Activated CD4-positive, alpha-beta T cell treated with anti-CD3 and anti-CD28 coated beads for 4 hours (primary cell): ENCODE data around the gene UBXN2A.
"Not testable (repeated sequence)": the region's sequence is repeated elsewhere in the genome, so short reads cannot be mapped to it uniquely, and the experiment has no call there.

Experiments used
- DNase-seq, 2 donors: peaks; one replicate each; pipeline ENCODE4 v3.0.0-alpha.2; 2020

Gene UBXN2A

GRCh38 chr2:23941644-23942043, 1.4 kb downstream of the UBXN2A start:
- no peak for DNase-seq

GRCh38 chr2:23943666-23944065, 3.4 kb downstream of the UBXN2A start:
- DNase-seq, result no peak

GRCh38 chr2:23944527-23944926, 4.3 kb downstream of the UBXN2A start:
- DNase-seq, result no peak

- no peak for DNase-seq
These were observed 4.7 kb downstream of the UBXN2A start for GRCh38 chr2:23944976-23945375.

GRCh38 chr2:23947350-23947749, 7.1 kb downstream of the UBXN2A start:
- DNase-seq, result no peak

DNA sequence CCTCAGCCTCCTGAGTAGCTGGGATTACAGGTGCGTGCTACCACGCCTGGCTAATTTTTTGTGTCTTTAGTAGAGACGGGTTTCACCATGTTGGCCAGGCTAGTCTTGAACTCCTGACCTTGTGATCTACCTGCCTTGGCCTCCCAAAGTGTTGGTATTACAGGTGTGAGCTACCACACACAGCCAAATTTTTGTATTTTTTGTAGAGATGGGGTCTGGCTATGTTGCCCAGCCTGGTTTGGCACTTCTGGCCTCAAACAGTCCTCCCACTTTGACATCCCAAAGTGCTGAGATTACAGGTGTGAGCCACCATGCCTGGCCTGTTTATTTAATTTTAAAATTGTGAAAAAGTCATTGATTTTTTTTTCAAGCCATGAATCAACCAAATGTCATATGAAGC, 12.3 kb downstream of the UBXN2A start:
- not testable (repeated sequence) for DNase-seq

DNA sequence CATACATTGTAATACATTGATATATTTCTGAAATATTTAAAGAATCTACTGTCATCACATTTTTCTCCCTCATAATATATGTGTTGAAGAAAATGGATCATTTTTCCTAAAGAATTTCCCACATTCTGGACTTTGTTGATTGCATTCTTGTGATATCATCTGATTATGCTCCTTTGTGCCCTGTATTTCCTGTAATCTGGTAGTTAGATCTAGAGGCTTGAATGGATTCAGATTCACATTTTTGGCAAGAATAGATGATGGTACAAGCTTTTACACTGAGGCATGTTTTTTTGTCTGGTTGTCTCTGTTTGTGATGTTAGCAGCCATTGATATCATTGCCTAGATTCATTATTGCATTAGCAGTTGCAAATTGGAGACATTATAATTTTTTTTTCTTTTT, 13.4 kb downstream of the UBXN2A start:
- DNase-seq, result no peak

DNA sequence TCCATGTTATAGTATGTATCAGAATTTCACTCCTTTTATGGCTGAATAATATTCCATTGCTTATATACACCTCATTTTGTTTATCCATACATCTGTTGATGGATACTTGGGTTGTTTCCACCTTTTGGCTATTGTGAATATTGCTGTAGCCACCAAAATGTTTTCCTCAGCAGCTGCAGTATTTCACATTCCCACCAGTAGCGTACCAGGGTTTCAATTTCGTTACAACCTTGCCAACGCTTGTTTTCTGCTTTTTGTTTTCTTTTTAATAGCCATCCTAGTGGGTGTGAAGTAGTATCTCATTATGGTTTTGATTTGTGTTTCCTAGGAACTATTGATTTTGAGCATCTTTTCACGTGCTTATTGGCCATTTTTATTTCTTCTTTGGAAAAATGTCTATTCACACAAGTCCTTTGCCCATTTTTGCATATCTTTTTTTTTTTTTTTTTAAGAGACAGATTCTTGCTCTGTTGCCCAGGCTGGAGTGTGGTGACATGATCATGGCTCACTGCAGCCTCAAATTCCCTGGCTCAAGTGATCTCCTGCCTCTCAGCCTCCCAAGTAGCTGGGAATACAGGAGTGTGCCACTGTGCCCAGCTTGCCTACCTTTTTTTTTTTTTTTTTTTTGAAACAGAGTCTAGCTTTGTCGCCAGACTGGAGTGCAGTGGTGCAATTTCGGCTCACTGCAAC, 14.2 kb downstream of the UBXN2A start:
- DNase-seq, result no peak

- DNase-seq, result no peak
These were observed 27.6 kb downstream of the UBXN2A start for GRCh38 chr2:23967846-23968245.

DNA sequence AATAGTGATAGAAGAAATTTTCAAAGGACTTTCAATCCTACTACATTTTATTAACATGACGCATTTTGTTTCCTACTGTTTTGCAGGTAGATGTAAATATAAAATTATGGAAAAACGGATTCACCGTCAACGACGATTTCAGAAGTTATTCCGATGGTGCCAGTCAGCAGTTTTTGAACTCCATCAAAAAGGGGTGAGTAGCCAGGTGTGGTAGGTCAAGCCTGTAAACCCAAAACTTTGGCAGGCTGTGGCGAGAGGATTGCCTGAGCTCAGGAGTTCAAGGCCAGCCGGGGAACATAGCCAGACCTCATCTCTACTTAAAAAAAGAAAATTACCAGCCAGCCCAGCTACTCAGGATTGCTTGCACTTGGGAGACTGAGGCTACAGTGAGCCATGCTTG, 36.6 kb downstream of the UBXN2A start:
- no peak for DNase-seq

DNA sequence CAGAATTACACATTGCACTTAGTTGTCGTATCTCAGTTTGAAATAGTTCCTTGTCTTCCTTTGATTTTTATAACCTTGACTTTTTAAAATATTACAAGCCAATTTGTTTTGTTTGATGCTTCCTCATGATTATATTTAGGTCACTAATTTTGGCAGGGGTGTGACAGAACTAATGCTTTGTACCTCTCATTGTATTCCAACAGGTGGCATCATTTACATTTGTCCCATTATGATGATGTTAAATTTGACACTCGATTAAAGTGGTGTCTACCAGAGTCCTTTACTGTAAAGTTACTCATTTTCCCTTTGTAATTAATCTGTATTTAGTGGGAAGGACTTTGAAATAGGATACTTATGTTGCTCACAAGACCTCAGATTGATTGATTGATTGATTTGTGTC, 48.1 kb downstream of the UBXN2A start:
- DNase-seq, result no peak

GRCh38 chr2:23992931-23993330, 52.7 kb downstream of the UBXN2A start:
- no peak for DNase-seq

DNA sequence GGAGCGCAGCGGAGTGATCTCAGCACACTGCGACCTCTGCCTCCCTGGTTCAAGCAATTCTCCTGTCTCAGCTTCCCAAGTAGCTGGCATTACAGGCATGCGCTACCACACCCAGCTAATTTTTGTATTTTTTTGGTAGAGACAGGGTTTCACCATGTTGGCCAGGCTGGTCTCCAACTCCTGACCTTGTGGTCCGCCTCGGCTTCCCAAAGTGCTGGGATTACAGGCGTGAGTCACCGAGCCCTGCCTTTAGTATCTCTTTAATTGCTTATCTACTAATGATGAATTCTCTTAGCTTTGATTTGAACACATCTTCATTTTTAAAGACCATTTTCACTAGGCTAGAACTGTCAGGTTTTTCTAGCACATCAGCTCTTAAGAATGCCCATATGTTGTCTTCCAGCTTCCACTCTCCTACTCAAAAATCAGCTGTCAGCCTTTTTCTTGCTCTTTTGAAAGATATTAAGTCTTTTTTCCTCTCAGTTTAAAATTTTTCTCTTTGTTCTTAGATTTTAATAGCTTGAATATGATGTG, 53.5 kb downstream of the UBXN2A start:
- no peak for DNase-seq

DNA sequence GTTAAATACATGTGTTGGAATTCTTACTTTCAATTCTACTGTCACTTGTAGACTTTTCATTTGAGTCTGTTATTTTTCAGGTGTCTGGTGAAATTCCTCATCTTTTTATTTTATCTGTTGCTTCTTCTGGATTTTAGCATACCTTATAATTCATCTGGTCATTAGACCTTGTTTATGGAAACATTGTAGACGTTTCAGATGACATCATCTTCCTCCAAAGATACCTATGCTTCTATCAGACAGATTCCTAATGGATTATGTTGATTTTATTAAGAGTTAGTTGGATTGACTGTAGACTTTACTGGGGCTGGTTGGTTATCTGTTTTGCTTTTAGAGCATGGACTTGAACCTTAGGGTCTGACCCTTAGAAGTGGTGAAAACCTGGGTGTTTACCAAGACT, 54.3 kb downstream of the UBXN2A start:
- no peak for DNase-seq

DNA sequence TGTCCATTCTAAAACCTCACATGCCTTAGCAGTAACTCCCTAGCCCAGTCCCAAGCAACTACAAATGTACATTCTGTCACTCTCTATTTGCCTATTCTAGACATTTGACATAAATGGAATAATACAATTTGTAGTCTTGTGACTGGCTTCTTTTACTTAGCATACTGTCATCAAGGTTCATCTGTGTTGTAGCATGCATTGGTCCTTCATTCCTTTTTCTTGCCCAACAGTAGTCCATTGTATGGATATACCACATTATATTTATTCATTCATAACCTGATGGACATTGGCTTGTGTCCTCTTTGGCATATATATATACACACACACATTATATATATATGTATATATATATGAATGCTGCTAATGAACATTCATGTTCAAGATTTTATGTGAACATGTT, 67.4 kb downstream of the UBXN2A start:
- no peak for DNase-seq

DNA sequence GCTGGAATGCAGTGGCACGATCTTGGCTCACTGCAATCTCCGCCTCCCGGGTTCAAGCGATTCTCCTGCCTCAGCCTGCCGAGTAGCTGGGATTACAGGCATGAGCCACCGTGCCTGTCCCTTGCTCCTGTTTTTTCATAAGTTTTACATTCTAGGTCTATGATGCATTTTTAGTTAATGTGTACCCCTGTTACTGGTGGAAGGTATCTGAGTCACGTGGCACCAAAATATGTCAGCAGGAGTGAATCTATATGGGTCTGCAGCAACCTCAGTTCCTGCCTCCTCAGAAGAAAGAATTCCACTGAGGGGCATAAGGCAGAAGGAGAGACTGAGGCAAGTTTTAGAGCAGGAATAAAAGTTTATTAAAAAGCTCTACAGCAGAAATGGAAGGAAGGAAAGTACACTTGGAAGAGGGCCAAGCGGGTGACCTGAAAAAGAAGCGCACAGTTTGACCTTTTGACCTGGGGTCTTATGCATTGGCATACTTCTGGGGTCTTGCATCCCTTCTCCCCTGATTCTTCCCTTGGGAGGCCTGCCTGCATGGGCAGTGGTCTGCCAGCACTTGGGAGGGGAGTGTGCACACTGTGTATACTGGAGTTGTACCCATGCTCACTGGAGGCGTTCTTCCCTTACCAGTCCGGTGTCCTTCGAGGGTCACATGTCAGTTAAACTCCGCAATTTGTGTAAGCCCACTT, 68.6 kb downstream of the UBXN2A start:
- DNase-seq, result no peak

- no peak for DNase-seq
These were observed 69.1 kb downstream of the UBXN2A start for GRCh38 chr2:24009367-24009679.

GRCh38 chr2:24009680-24010476, 69.6 kb downstream of the UBXN2A start, which contains the start of gene MFSD2B:
MFSD2B (plus strand) TSS chr2:24010085; CDS start chr2:24010097, 12 bp downstream.
- DNase-seq, result no peak

DNA sequence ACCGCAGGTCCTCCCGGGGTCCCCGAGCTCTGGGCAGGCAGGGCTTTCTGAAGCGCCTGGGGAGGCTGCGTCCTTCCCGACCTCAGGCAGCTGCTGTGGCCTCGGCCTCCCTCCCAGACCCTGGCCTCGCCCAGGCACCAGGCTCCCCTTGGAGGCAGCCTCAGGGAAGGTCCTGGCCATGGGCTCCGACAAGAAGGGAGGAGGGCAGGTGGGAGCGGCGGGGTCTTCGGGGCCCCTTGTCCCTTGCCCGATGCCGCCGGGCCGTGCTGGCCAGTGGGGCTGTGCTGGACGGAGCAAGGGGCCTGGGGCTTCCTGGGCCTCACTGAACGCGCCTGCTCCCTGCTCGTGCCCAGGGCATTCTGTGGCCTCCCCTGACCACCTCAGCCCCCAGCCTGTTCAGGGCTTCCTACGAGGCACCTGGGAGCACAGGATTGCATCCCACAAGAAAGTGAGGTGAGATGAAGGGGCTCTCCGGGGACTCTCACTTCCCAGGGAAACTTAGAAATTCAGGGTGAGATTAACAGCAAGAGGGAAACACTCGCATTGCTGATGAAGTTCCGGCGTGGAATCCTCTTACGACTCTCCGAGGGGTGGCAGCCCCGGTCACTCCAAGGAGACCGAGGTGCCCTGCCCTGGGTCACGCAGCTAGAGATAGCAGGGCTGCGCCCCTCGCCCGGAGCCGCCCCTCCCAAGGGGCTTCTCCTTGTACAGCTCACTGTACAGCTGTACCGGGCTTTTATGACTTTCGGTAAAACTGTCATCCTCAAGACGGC, 70.4 kb downstream of the UBXN2A start:
- DNase-seq, result no peak

DNA sequence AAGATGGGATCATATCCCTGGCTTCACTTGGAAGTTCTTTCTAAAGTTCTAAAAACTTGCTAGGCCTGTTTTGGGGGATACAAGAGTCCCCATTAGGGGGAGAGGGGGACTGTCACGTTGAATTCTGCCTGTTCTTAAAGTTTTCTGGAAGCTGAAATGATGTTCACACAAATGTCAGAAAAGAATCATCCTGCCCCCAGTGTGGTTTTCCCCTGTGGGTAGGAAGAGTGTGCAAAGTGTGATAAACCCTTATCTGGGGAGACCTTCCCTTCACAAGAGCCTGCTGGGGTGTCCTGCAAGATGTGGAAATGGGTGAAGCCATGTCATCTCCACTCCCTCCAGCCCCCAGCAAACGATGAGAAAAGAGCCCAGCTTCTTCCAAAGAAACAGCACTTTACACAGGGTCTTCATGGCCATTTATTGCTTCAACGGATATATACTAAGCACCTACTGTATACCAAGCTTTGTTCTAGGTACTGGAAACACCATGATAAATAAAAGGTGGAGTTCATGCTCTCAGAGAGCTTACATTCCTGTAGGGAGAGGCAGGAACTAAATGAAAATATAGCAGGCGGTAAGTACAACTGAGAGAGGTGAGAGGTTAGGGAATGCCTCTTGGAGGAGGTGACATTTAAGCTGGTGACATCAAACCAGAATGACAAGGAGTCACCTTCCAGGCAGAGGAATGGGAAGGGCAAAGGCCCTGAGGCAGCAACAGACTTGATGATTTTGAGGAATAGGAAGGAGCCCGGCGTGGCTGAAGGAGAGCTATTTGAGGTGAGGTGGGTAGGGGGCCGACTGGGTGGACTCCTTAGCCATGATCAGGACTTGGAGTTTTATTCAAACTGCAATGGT, 71.2 kb downstream of the UBXN2A start:
- DNase-seq, result no peak

- DNase-seq, result no peak
These were observed 72.4 kb downstream of the UBXN2A start for GRCh38 chr2:24012521-24013188.
